Smooth muscle cell (in vitro differentiated cells): ENCODE data around the gene ALX4. TPM values are rescaled to one million over a fixed set of nuclear protein-coding genes. Genes with fewer than 3 reads are reported as not detected.

Experiments used
- DNase-seq: peaks from one replicate; lab custom pipeline; 2025; ENCODE audit not compliant: unreplicated experiment; lab: John Stamatoyannopoulos, UW
- H2AFZ ChIP-seq: fragments of 200-600 bp; sonication (generic); 2 replicates; pipeline ENCODE4 v1.6.0; 2016; ENCODE audit warnings: antibody characterized with exemption, low read depth, mild to moderate bottlenecking
- H3F3A ChIP-seq: fragments of 200-600 bp; sonication (generic); 2 replicates; pipeline ENCODE4 v1.6.0; 2017; ENCODE audit warnings: antibody characterized with exemption, low read depth
- H3K27ac ChIP-seq: fragments of 200-600 bp; sonication (generic); 2 replicates; pipeline ENCODE4 v1.5.1; 2016; ENCODE audit warnings: low read depth, mild to moderate bottlenecking
- H3K27me3 ChIP-seq: fragments of 200-600 bp; sonication (generic); 2 replicates; pipeline ENCODE4 v1.6.1; 2016; ENCODE audit warnings: low read depth, mild to moderate bottlenecking
- H3K36me3 ChIP-seq: fragments of 200-600 bp; sonication (generic); 2 replicates; pipeline ENCODE4 v1.5.1; 2016; ENCODE audit warnings: low read depth
- H3K4me1 ChIP-seq: fragments of 200-600 bp; sonication (generic); 2 replicates; pipeline ENCODE4 v1.5.1; 2016; ENCODE audit warnings: low read depth
- H3K4me2 ChIP-seq: fragments of 200-600 bp; sonication (generic); 2 replicates; pipeline ENCODE4 v1.6.0; 2016; ENCODE audit warnings: mild to moderate bottlenecking
- H3K4me3 ChIP-seq: fragments of 200-600 bp; sonication (generic); 2 replicates; pipeline ENCODE4 v1.5.1; 2016; ENCODE audit warnings: mild to moderate bottlenecking
- H3K79me2 ChIP-seq: fragments of 200-600 bp; sonication (generic); 2 replicates; pipeline ENCODE4 v1.6.0; 2016; ENCODE audit warnings: low read depth, mild to moderate bottlenecking
- H3K9ac ChIP-seq: fragments of 200-600 bp; sonication (generic); 2 replicates; pipeline ENCODE4 v1.6.0; 2016; ENCODE audit warnings: low read depth
- H3K9me3 ChIP-seq: fragments of 200-600 bp; sonication (generic); replicated peaks from 2 replicates; pipeline ENCODE4 v1.5.1; 2016; ENCODE audit warnings: low read depth
- H4K20me1 ChIP-seq: fragments of 200-600 bp; sonication (generic); 2 replicates; pipeline ENCODE4 v1.6.0; 2016; ENCODE audit warnings: low read depth
- CTCF ChIP-seq: fragments of 200-600 bp; sonication (generic); IDR thresholded peaks from 2 replicates; pipeline ENCODE4 v1.5.1; 2017; ENCODE audit warnings: borderline replicate concordance, mild to moderate bottlenecking, antibody characterized with exemption; ENCODE audit not compliant: insufficient read depth, poor library complexity, severe bottlenecking
- whole genome bisulfite sequencing: methylation state at CpG from one replicate; pipeline ENCODE4 v1.1.7; 2016; ENCODE audit warnings: low lambda C conversion rate; 5-methylcytosine and 5-hydroxymethylcytosine counted together
- polyA plus RNA-seq: library from polyadenylated mRNA; unstranded; fragments of >200 nt; fragmentation: Nextera tagmentation; extraction: Ambion mirVana; gene quantifications from 2 replicates; pipeline ENCODE4 v1.2.1, GENCODE V29; 2016
- total RNA-seq: library from RNA; depleted of rRNA; stranded (reverse); fragments of >200 nt; gene quantifications from 2 replicates; pipeline ENCODE4 v1.2.3, GENCODE V29; 2014

The ALX4 gene
- total and polyA plus RNA-seq, 2 experiments from 2014 or later, result not detected

DNA sequence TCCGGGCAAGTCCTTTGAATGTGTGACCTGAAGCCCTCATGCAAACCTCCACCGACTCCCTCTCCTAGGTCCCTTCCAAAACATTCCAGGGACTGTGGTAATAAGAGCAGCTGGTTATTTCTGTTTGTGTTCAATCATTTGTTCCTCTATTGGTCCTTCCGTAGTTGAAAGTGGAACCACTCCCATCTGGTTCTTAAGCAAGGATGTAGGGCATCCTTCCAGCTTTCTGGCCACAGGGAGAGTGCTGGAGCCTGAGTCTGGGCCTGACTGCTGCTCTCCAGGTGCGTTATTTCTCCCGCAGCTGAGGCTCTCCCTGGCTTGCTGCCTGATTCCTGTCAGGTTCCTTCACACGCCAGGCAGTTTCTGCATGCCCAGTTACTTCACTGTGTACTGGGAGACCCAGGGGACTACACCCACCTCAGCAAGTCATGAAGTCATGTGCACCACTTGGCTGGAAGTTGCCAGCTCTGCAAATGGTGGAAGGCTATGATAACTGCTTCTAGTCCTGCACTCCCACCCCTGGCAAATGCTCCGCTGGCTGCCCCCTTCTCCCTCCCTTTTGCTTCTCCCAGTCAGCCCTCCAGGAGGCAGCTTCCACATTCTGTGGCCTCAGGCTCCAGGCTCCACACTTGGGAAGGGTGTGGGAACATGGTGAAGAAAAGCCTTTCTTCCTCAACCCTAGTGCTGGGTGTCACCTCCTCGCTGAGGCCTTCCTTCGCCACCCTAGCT, 4.0 kb upstream of the ALX4 start:
- H4K20me1 ChIP-seq, result no peaks in the 10 kb centered on the region
- no peaks in the 10 kb centered on the region for H3K36me3 ChIP-seq
- H3K4me3 ChIP-seq, result no peak overlapping the region
- no peak for TF ChIP-seq CTCF
- no peaks in the 10 kb centered on the region for H3K9me3 ChIP-seq
- DNase-seq, result no peak
- no peak overlapping the region for H2AFZ ChIP-seq
- no peak overlapping the region for H3K9ac ChIP-seq
- peaks cover 100% of the 10 kb centered on the region for H3K27me3 ChIP-seq
- no peak overlapping the region for H3K27ac ChIP-seq
- peaks cover 26% of the 10 kb centered on the region for H3K4me1 ChIP-seq
- H3K4me2 ChIP-seq, result no peak overlapping the region
- no peaks in the 10 kb centered on the region for H3K79me2 ChIP-seq
- H3F3A ChIP-seq, result no peaks in the 10 kb centered on the region
- WGBS, result 19% methylated on average over 9 of the region's 9 CpGs

DNA sequence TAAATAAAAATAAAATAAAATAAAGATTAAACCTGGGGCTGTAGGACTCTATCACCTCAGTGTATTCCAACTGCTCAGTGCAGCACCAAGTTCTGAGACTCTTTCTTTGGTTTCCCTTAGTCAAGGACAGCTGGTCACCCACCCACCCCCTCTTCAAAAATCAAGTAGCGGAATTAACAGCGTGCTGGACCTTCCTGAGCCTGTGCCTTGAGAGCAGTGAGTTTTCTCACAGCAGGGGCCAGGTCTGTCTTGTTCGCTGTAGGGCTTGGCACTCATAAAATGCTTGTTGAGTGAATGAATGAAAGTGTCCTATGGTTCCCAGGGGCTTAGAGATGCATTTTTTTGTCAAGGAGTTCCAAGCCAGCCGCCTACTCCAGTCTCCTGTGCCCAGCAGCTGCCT, 2.9 kb upstream of the ALX4 start:
- WGBS, result 11% methylated on average over 4 of the region's 4 CpGs
- no peak overlapping the region for H3K4me3 ChIP-seq
- H3K4me1 ChIP-seq, result peaks cover 26% of the 10 kb centered on the region
- H3K27ac ChIP-seq, result no peak overlapping the region
- TF ChIP-seq CTCF, result no peak
- no peaks in the 10 kb centered on the region for H4K20me1 ChIP-seq
- H3K4me2 ChIP-seq, result no peak overlapping the region
- no peak overlapping the region for H3K9ac ChIP-seq
- no peaks in the 10 kb centered on the region for H3K36me3 ChIP-seq
- H3F3A ChIP-seq, result no peaks in the 10 kb centered on the region
- H3K27me3 ChIP-seq, result peaks cover 100% of the 10 kb centered on the region
- no peak for DNase-seq
- no peaks in the 10 kb centered on the region for H3K79me2 ChIP-seq
- no peak overlapping the region for H2AFZ ChIP-seq
- H3K9me3 ChIP-seq, result no peaks in the 10 kb centered on the region

DNA sequence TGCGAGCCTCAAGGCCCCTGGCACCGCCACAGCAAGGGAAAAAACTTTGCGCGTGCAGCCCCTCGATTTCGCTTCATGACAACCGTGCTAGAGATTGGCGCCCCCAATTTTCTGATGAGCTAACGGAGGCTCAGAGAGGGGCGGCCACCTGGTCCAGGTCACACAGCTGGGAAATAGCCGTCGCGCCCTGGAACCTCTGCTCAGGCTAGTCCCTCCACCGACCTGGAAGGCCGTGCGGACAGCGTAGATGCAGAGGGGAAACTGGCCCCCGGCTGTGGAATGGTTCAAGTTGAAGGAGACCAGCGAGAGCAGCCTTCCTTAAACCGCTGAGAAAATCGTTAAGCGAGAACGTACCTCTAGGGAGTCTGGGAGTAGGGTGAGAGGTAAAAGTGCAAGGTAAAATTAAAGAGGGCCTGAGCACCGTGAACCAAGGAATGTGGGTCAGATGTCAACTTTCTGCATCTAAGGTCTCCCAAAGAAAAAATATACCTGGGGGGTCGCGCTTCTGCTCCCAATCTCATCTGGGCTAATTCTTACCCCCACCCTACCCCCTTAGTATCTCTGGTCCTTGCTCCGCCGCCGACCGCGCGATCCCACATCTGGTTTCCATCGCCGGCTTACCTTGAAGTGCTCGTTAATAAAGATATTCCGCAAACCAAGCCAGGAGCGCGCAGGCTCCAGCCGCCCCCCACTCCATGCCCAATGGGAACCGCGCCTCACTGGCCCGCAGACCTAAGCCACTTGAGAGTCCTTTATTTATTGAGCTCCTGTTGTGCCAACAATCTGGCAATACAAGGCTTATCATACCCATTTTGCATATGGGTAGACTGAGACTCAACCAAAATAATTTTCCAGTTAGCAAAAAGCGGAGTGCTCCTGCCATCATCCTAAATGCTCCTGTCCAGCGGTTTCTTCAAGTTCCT, 1.7 kb upstream of the ALX4 start:
- H3K27ac ChIP-seq, result no peak overlapping the region
- H3K9ac ChIP-seq, result no peak overlapping the region
- H3K27me3 ChIP-seq, result peaks cover 100% of the 10 kb centered on the region
- 13% methylated on average over 44 of the region's 44 CpGs for WGBS
- no peaks in the 10 kb centered on the region for H3K36me3 ChIP-seq
- H2AFZ ChIP-seq, result no peak overlapping the region
- H3K4me3 ChIP-seq, result no peak overlapping the region
- H3F3A ChIP-seq, result no peaks in the 10 kb centered on the region
- TF ChIP-seq CTCF, result no peak
- DNase-seq, result no peak
- H4K20me1 ChIP-seq, result no peaks in the 10 kb centered on the region
- H3K9me3 ChIP-seq, result no peaks in the 10 kb centered on the region
- H3K79me2 ChIP-seq, result no peaks in the 10 kb centered on the region
- H3K4me2 ChIP-seq, result no peak overlapping the region
- peaks cover 22% of the 10 kb centered on the region for H3K4me1 ChIP-seq
